T-helper 17 cell (primary cell): ENCODE measurements around the gene APC. TPM values are rescaled to one million over a fixed set of nuclear protein-coding genes. Genes with fewer than 3 reads are reported as not detected.
"Not testable (repeated sequence)": the region's sequence is repeated elsewhere in the genome, so short reads cannot be mapped to it uniquely, and the experiment has no call there.

ENCODE experiments used
- ATAC-seq: fragments of 150-1000 bp; cut with Tn5 transposase; 2 replicates; pipeline ENCODE4 v1.10.0; 2021; ENCODE audit warnings: mild to moderate bottlenecking, moderate library complexity
- DNase-seq, 3 donors: peaks; one replicate each; pipeline versions ENCODE4 v3.0.0 to v3.0.0-alpha.2; 2020 to 2021
- H3K9me3 ChIP-seq: one replicate; pipeline ENCODE4 v1.7.0; 2013; ENCODE audit warnings: low read length, mild to moderate bottlenecking; ENCODE audit not compliant: control insufficient read depth, poor library complexity, severe bottlenecking
- H3K27ac Mint-ChIP-seq: one replicate; pipeline ENCODE4 v1.8.0; 2022; ENCODE audit warnings: mild to moderate bottlenecking, moderate library complexity, mixed read lengths
- H3K27me3 Mint-ChIP-seq: one replicate; pipeline ENCODE4 v1.8.0; 2022; ENCODE audit warnings: mixed read lengths
- H3K36me3 Mint-ChIP-seq: one replicate; pipeline ENCODE4 v1.8.0; 2022; ENCODE audit warnings: low read depth, mixed read lengths
- H3K4me1 Mint-ChIP-seq: one replicate; pipeline ENCODE4 v1.8.0; 2022; ENCODE audit warnings: mild to moderate bottlenecking, mixed read lengths
- H3K4me3 Mint-ChIP-seq: one replicate; pipeline ENCODE4 v1.8.0; 2022; ENCODE audit warnings: mild to moderate bottlenecking, moderate library complexity, mixed read lengths
- total RNA-seq, 4 donors: library from RNA in 2 of 4; stranded (reverse) in 2 of 4; gene quantifications; one replicate each; pipeline ENCODE4 v1.2.3 and lab custom pipeline; 2022 to 2026

Gene APC
- total RNA-seq, 2 donors from 2014 or later = 31.0 to 33.2 TPM

GRCh38 chr5:112706446-112707016 lies 31.2 kb upstream of the APC start:
- ATAC-seq (no peak), DNase-seq (no peak)
- Mint-ChIP-seq H3K4me1 (peaks cover 37% of the 10 kb centered on the region), H3K27me3 (peaks cover 9% of the 10 kb centered on the region), H3K27ac (peak overlapping the region; percentile 98), H3K4me3 (peak overlapping the region; percentile 96), H3K36me3 (no peaks in the 10 kb centered on the region)
- H3K9me3 ChIP-seq = no peaks in the 10 kb centered on the region

GRCh38 chr5:112707187-112708102 lies 30.2 kb upstream of the APC start:
- ATAC-seq (peak; percentile 94), DNase-seq (peak; percentile 88 to 93 (median 91))
- Mint-ChIP-seq H3K27ac (peak overlapping the region; percentile 98), H3K4me3 (peak overlapping the region; percentile 96), H3K4me1 (peaks cover 44% of the 10 kb centered on the region), H3K27me3 (peaks cover 9% of the 10 kb centered on the region), H3K36me3 (no peaks in the 10 kb centered on the region)
- no peaks in the 10 kb centered on the region for H3K9me3 ChIP-seq

- Mint-ChIP-seq H3K4me3 (peak overlapping the region; percentile 96), H3K27me3 (peaks cover 9% of the 10 kb centered on the region), H3K27ac (peak overlapping the region; percentile 98), H3K4me1 (peaks cover 48% of the 10 kb centered on the region), H3K36me3 (no peaks in the 10 kb centered on the region)
- DNase-seq = no peak
- no peaks in the 10 kb centered on the region for H3K9me3 ChIP-seq
- ATAC-seq = no peak
These were observed 29.5 kb upstream of the APC start for GRCh38 chr5:112708103-112708622.

- H3K36me3 Mint-ChIP-seq = no peaks in the 10 kb centered on the region
- H3K9me3 ChIP-seq = no peaks in the 10 kb centered on the region
- no peaks in the 10 kb centered on the region for H3K27me3 Mint-ChIP-seq
- no peak overlapping the region for H3K4me3 Mint-ChIP-seq
- ATAC-seq (no peak), DNase-seq (no peak)
- peaks cover 50% of the 10 kb centered on the region for H3K4me1 Mint-ChIP-seq
- H3K27ac Mint-ChIP-seq = peak overlapping the region; percentile 54
These were observed 28.3 kb upstream of the APC start for GRCh38 chr5:112709416-112709815.

- no peaks in the 10 kb centered on the region for H3K9me3 ChIP-seq
- no peaks in the 10 kb centered on the region for H3K36me3 Mint-ChIP-seq
- H3K27me3 Mint-ChIP-seq = no peaks in the 10 kb centered on the region
- no peak for DNase-seq
- H3K4me3 Mint-ChIP-seq = peak overlapping the region; percentile 61
- peaks cover 62% of the 10 kb centered on the region for H3K4me1 Mint-ChIP-seq
- ATAC-seq = no peak
- H3K27ac Mint-ChIP-seq = no peak overlapping the region
These were observed 26.8 kb upstream of the APC start for GRCh38 chr5:112710896-112711295.

GRCh38 chr5:112711436-112711835 lies 26.2 kb upstream of the APC start:
- DNase-seq (no peak), ATAC-seq (no peak)
- no peaks in the 10 kb centered on the region for H3K36me3 Mint-ChIP-seq
- H3K9me3 ChIP-seq = no peaks in the 10 kb centered on the region
- no peak overlapping the region for H3K27ac Mint-ChIP-seq
- H3K4me1 Mint-ChIP-seq = peaks cover 63% of the 10 kb centered on the region
- no peak overlapping the region for H3K4me3 Mint-ChIP-seq
- H3K27me3 Mint-ChIP-seq = no peaks in the 10 kb centered on the region

GRCh38 chr5:112713206-112713605 lies 24.5 kb upstream of the APC start:
- no peaks in the 10 kb centered on the region for H3K9me3 ChIP-seq
- H3K4me3 Mint-ChIP-seq = no peak overlapping the region
- DNase-seq (no peak), ATAC-seq (no peak)
- H3K36me3 Mint-ChIP-seq = no peaks in the 10 kb centered on the region
- H3K27ac Mint-ChIP-seq = no peak overlapping the region
- no peaks in the 10 kb centered on the region for H3K27me3 Mint-ChIP-seq
- H3K4me1 Mint-ChIP-seq = peaks cover 54% of the 10 kb centered on the region

GRCh38 chr5:112716895-112717294 lies 20.8 kb upstream of the APC start:
- not testable (repeated sequence) for H3K4me3 Mint-ChIP-seq, H3K27me3 Mint-ChIP-seq
- peaks cover 50% of the 10 kb centered on the region for H3K4me1 Mint-ChIP-seq

GRCh38 chr5:112717506-112718082 lies 20.1 kb upstream of the APC start:
- no peak overlapping the region for H3K4me3 Mint-ChIP-seq
- peaks cover 49% of the 10 kb centered on the region for H3K4me1 Mint-ChIP-seq
- ATAC-seq (no peak), DNase-seq (no peak)
- no peaks in the 10 kb centered on the region for H3K9me3 ChIP-seq
- H3K27me3 Mint-ChIP-seq = no peaks in the 10 kb centered on the region
- no peak overlapping the region for H3K27ac Mint-ChIP-seq
- peaks cover 8% of the 10 kb centered on the region for H3K36me3 Mint-ChIP-seq

More at GRCh38 chr5:112716895-112717294, 20.8 kb upstream of the APC start:
- not testable (repeated sequence) for H3K27ac Mint-ChIP-seq, H3K36me3 Mint-ChIP-seq, H3K9me3 ChIP-seq, DNase-seq, ATAC-seq

- ATAC-seq (no peak), DNase-seq (no peak)
- Mint-ChIP-seq H3K27me3 (no peaks in the 10 kb centered on the region), H3K36me3 (peaks cover 8% of the 10 kb centered on the region), H3K4me1 (peaks cover 52% of the 10 kb centered on the region), H3K27ac (peak overlapping the region; percentile 41), H3K4me3 (no peak overlapping the region)
- no peaks in the 10 kb centered on the region for H3K9me3 ChIP-seq
These were observed 19.3 kb upstream of the APC start for GRCh38 chr5:112718344-112718743.

GRCh38 chr5:112720576-112720975 lies 17.1 kb upstream of the APC start:
- H3K27me3 Mint-ChIP-seq = no peaks in the 10 kb centered on the region
- DNase-seq = no peak
- no peak overlapping the region for H3K27ac Mint-ChIP-seq
- ATAC-seq = no peak
- H3K36me3 Mint-ChIP-seq = peaks cover 8% of the 10 kb centered on the region
- no peak overlapping the region for H3K4me3 Mint-ChIP-seq
- no peaks in the 10 kb centered on the region for H3K9me3 ChIP-seq
- peaks cover 50% of the 10 kb centered on the region for H3K4me1 Mint-ChIP-seq

GRCh38 chr5:112724901-112725300 lies 12.8 kb upstream of the APC start:
- H3K9me3 ChIP-seq = no peaks in the 10 kb centered on the region
- Mint-ChIP-seq H3K27me3 (no peaks in the 10 kb centered on the region), H3K27ac (no peak overlapping the region), H3K4me1 (peaks cover 44% of the 10 kb centered on the region), H3K36me3 (peaks cover 10% of the 10 kb centered on the region), H3K4me3 (no peak overlapping the region)
- no peak for DNase-seq
- ATAC-seq = no peak

GRCh38 chr5:112729630-112730029 lies 8.1 kb upstream of the APC start:
- H3K9me3 ChIP-seq = no peaks in the 10 kb centered on the region
- Mint-ChIP-seq H3K4me3 (no peak overlapping the region), H3K4me1 (peaks cover 15% of the 10 kb centered on the region), H3K27me3 (no peaks in the 10 kb centered on the region), H3K27ac (no peak overlapping the region), H3K36me3 (peaks cover 4% of the 10 kb centered on the region)
- ATAC-seq (no peak), DNase-seq (no peak)
